GM12892 (cell line): ENCODE measurements around the gene HNRNPM.

Experiments used
- POLR2A ChIP-seq: IDR thresholded peaks from 2 replicates; pipeline ENCODE4 v1.6.1; 2011; ENCODE audit warnings: low read depth, low read length, control low read depth
- POLR2AphosphoS5 ChIP-seq: IDR thresholded peaks from 2 replicates; pipeline ENCODE4 v1.6.1; 2011; ENCODE audit warnings: low read depth, low read length, control low read depth
- TAF1 ChIP-seq: IDR thresholded peaks from 2 replicates; pipeline ENCODE4 v1.6.1; 2011; ENCODE audit warnings: low read depth, mild to moderate bottlenecking, control low read depth, low read length, borderline replicate concordance

GRCh38 chr19:8456064-8456463, 11.3 kb downstream of the HNRNPM start:
- 0 out of 2 replicates have a peak, but pooled peaks have one; percentile 12 for TF ChIP-seq POLR2A
- no peak for TF ChIP-seq POLR2AphosphoS5
- TF ChIP-seq TAF1: no peak
